ENCODE results near the gene CLECL1.
A peak's percentile ranks its signal among the peaks of the same experiment; 100 is the strongest.
"Not testable (repeated sequence)": the region's sequence is repeated elsewhere in the genome, so short reads cannot be mapped to it uniquely, and the experiment has no call there.

CLECL1 gene

DNA sequence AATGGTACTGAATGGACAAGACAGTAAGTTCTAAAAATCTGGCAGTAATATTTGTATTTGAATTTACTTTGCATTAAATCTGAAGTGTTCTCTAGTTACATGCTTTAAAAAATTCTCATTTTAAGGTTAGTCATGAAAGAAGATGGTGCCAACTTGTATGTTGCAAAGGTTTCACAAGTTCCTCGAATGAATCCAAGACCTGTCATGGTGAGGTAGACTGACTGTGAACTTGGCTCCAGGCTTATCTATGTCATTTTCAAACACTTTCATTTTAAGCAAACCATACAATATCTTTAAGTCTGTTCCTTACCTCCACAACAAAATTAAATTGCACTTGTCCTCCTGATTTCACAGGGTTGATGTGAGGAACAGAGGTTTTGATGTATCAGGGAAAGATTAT lies 40.0 kb downstream of the CLECL1 start:
- DNase-seq = no peak

DNA sequence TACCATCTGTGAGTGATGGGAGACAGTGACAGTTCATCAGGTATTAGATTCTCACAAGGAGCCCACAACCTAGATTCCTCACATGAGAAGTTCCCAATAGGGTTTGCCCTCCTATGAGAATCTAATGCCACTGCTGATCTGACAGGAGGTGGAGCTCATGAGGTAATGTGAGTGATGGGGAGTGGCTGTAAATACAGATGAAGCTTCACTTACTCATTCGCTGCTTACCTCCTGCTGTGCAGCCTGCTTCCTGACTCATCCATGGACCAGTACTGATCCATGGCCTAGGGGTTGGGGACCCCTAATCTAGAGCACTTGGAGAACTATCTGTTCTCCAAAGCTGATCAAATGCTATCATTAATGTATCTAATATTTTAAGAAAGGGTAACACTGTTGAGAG lies 45.7 kb downstream of the CLECL1 start:
- DNase-seq = peak; percentile 84

GRCh38 chr12:9685915-9686314 lies 47.0 kb downstream of the CLECL1 start:
- DNase-seq = no peak

DNA sequence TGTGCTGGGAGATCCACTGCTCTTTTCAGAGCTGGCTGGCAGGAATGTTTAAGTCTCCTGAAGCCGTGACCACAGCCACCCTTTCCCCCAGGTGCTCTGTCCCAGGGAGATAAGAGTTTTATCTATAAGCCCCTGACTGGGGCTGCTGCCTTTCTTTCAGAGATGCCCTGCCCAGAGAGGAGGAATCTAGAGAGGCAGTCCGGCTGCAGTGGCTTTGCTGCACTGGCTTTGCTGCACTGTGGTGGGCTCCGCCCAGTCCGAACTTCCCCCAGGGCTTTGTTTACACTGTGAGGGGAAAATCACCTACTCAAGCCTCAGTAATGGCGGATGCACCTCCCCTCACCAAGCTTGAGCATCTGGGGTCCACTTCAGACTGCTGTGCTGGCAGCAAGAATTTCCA lies 47.5 kb downstream of the CLECL1 start:
- not testable (repeated sequence) for DNase-seq

GRCh38 chr12:9682949-9683348 lies 49.9 kb downstream of the CLECL1 start:
- not testable (repeated sequence) for DNase-seq

DNA sequence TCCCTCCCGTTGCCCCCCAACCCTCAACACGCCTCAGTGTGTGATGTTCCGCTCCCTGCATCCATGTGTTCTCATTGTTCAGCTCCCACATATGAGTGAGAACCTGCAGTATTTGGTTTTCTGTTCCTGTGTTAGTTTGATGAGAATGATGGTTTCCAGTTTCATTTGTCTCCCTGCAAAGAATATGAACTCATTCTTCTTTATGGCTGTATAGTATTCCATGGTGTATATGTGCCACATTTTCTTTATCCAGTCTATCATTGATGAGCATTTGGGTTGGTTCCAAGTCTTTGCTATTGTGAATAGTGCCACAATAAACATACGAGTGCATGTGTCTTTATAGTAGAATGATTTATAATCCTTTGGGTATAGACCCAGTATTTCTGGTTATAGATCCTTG lies 50.4 kb downstream of the CLECL1 start:
- DNase-seq = not testable (repeated sequence)

DNA sequence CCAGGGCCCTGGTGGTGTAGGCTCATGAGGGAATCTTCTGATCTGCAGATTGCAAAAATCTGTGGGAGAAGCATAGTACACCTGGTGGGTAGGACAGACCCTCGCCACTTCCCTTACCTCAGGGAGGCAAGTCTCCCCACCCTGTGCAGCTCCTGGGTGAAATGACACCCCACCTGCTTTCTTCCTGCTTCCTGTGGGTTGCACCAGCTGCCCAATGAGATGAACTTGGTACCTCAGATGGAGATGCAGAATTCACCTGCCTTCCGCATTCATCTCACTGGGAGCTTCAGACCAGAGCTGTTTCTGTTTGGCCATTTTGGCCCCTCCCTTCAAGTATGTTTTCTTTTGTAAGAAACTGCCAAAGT lies 58.7 kb downstream of the CLECL1 start:
- no peak for DNase-seq

DNA sequence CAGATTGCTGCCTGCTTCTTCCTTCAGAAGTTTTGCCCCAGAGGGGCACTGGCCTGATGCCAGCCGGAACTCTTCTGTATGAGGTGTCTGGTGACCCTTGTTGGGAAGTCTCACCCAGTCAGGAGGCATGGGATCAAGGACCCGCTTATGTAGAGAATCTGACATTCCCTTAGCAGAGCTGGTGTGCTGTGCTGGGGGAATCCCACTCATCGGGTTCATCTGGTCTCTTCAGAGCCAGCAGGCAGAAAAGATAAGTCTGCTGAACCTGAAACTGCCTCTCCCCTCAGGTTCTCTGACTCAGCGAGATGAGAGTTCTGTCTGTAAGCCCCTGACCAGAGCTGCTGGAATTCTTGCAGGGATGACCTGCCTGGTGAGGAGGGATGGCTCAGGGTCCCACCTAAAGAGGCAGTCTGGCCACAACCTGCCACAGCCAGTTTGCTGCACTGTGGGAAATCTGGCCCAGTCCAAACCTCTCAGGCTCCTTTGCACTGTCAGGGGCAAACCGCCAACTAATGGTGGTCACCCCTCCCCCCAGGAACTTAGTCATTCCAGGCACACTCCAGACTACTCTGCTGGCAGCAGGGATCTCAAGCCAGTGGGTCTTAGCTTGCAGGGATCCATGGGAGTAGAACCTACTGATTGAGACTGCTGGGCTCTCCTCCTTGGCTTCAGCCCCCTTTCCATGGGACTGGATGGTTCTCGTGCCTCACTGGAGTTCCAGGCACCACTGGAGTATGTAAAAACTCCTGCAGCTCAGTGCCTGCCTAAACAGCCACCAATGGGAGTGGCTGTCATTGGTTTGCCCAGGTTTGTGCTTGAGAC lies 59.3 kb downstream of the CLECL1 start:
- DNase-seq = peak; percentile 87

Measured in HCEC 1CT (cell line).